GM21723 (cell line): Measurements from ENCODE around the gene MBNL1.
"Not testable (repeated sequence)": the region's sequence is repeated elsewhere in the genome, so short reads cannot be mapped to it uniquely, and the experiment has no call there.

Experiments used
- ATAC-seq: cut with Tn5 transposase; IDR thresholded peaks from one replicate; pipeline ENCODE4 v1.9.1; 2021; ENCODE audit warnings: mild to moderate bottlenecking, moderate library complexity; ENCODE audit not compliant: unreplicated experiment

MBNL1 gene

DNA sequence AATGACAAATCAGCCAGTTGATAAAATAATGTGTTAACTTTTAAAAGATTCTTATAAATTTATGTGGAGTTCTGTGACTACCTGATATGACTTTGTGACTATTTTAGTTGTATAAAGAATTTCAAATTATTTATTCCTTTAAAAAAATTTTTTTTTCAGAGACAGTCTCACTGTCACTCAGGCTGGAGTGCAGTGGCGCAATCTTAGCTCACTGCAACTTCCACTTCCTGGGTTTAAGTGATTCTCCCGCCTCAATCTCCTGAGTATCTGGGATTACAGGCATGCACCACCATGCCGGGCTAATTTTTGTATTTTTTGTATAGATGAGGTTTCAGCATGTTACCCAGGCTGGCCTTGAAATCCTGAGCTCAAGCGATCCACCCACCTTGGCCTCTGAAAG lies 48.5 kb downstream of the MBNL1 start:
- no peak for ATAC-seq

DNA sequence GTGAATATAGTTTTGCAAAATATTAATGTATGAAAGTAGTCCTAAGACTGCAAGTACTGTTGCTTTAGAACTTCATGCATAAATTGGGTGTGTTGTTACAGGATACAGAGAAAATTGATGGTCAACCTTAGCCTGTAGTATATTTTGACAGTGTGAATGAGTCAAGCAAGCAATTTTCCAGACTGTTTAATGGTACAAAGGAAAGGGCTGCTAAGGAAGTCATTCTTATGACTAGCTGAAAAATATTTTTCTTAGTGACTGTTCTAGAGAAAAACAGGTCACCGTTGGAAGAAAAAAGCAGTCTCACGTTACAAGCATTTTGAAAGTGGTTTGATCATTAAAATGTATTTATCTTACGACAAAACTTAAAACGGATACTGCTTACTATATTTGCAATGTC lies 49.2 kb downstream of the MBNL1 start:
- no peak for ATAC-seq

DNA sequence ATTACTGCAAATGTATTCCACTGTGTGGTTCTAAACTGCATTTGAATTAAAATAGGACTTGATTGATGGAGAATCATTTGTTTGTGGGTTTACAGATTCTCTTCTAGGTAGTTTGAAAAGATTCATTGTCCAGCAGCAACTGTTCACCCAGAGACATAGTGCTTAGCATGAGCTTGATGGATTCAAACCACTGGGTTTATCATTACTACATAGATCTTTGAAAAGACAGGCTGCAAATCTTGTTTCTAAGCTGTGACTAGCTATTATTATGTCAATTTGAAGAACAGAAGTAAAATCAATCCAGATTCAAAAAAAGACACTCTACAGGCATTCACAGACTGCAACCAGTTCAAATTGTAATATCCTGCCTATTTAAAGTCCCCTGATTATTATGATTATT lies 49.8 kb downstream of the MBNL1 start:
- ATAC-seq, result no peak

DNA sequence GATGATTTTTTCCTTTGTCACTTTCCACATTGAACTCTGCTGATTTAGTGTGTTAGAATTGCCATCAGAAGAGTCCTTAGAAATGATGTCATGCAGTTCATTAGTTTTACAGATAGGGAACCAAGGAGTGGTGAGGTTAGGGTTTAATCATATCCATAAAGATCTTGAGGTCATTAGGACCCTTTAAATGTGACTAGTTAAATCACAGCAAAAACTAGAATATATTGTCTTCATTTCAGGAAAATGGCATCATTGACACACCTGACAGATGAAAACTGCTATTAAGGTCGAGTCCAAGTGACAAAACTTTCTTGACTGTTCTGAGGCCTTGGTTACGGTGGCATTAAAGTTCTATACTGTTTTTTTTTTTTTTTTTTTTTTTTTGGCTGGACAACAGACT lies 50.5 kb downstream of the MBNL1 start:
- ATAC-seq, result no peak

DNA sequence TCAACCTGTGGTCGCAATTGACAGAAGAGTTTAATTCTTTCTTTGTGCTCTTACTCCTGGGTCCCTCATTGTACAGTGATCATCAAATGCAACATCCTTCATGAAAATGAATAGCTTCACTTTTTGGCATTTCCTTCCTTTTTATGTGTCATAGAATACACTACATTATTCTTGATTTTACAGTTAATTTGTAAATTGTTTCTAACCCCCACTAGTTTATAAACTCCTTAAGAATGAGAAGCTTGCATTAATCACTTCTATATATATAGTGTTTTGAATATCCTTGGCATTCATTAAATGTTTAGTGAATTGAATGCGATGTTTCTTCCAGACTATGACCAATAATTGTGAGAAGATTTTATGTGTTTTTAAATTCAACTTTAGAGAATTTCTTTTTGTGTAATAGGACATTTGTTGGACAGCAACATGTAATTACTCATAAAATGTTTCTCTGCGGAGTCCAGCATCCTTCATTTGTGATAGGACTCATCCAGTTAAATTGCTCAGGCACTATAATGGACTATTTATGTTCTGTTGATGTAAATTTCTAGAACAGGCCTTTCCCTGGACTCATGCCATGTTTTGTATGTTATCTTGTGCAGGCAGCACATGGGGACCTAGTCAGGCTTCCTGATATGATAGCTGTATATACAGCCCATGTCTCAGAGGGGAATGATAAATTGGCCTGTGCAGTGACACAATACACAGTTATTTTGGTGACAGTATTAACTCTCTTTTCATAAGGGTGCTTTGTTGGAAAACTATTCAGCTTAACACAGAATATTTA lies 51.3 kb downstream of the MBNL1 start:
- ATAC-seq, result no peak

DNA sequence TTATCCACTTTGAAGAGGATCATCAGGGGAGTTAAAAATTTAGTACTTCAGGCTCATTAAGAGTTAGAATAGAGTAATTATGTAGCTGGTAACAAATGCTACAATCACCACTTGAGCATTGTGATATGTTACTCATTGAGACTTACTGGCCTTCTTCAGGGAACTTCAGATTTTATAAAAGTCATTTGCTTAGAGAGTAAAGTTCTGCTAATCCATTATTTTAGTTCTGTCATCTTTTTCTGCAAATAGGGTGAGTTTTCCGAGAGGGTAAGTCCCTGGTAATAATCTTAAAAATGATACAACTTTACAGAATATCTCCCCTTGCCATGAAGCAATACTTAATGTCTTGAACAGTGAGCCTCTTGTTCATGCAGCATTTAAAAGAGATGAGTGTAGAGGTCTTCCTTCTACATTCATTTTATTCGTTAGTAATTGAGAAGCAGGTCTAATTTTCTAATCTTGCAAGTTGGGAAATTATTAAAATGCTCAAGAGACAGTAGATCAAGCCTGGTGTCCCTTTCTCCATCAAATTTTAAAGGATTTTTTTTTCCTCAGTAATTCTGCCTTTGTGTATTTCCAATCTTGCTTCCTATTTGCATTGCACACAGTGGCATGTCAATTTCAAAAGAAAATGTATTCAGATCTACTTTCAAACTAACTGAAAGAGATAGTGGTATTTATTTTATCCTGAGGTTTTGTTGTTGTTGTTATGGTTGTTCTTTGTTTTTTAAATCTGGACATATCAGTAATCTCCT lies 52.6 kb downstream of the MBNL1 start:
- no peak for ATAC-seq

DNA sequence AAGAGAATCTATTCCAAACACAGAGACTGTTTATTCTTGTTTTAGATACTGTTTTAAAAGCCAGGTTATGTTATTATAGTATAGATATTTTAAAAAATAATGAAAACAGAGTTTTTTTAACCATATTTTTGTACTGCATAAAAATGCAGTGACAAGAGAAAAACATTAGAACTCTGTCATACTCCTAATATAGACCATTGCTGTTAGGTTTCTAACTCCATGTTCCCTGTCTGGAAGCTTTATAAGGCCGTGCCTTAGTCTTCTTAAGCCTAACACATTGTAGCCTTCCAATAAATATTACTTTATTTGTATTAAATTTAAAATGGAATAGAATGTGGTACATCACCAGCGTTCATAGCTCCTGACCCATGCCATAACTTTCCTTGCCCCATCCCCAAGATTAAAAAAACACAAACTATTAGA lies 53.2 kb downstream of the MBNL1 start:
- ATAC-seq, result no peak

DNA sequence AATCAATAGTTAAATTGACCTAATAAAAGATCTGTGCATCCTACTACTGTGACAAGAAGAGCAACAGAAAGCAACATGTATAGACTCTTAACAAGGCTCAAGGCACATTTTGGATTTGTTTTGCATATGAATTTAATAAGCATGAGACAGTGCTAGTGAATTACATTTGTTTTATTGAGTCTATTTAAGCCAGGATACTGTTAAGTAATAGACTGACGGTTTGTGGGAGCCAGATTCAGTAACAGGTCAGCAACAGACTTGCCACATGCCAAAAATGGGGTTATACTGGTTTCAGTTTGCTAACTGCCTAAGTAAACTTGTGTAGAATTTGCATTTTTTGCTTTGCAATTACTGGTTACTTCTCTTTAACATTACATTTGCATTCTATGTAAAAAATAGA lies 54.0 kb downstream of the MBNL1 start:
- peak; percentile 53 for ATAC-seq

DNA sequence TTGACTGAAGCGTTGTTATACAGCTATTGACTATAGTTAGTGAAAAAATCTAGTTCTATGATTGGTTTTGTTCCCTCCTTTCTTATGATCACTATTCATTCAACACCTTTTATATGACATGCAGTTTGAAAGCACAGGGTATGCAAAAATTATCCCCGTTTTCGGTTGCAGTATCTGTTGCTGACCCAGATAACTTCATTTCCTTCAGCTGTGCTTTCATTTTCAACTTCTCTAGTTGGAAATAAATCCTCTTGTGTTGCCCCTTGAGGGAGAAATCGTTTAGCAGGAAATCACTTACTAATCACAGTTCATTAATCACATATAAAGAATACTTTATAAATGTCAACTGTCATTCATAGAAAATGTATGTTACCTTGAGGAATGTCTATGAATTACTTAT lies 55.1 kb downstream of the MBNL1 start:
- ATAC-seq, result peak; percentile 77

DNA sequence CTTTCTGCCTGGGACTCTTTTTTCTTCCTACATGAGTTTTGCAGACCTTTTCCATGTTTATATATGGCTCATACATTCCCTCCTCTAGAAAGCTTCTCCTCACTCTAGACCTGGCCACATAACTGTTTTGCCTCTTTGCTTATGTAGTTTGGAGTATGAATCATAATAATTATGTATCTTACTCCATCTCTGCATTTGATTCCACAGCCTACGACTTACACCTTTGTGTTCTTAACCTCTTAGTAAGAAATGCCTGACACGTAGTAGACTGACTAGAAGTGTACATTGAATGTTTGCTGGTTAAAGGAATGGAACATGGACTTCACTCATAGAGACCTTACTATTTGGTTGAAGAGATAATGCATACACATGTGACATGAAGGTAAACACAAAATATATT lies 56.4 kb downstream of the MBNL1 start:
- ATAC-seq, result no peak

DNA sequence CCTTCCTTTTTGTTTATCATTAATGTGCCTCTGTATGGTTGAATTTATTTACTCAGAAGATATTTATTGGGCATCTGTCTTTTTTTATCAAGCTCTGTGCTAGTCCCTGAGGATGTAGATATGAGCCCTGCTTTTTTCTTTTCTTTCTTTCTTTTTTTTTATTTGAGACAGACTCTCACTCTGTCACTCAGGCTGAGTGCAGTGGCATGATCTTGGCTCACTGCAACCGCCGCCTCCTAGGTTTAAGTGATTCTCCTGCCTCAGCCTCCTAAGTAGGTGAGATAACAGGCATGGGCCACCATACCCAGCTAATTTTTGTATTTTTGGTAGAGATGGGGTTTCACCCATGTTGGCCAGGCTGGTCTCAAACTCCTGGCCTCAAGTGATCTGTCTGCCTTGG lies 58.5 kb downstream of the MBNL1 start:
- ATAC-seq, result no peak

DNA sequence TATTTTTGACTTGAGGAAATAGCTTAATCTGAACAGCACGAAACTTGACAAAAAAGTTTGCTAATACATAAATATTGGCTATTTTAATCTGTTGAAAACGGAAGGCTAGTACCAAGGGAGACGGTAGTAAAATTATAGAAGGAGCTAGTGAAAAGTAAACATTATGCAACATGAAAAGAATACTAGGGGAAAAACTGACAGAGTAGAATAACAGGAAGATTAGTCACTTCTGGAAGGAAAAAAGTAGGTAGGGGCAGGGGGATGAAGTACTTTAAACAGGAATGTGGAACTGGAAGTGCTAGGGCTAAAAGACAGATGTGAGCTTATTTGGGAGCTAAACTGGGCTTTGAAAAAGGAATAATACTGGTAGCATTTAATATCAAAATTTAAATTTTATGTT lies 60.1 kb downstream of the MBNL1 start:
- no peak for ATAC-seq

DNA sequence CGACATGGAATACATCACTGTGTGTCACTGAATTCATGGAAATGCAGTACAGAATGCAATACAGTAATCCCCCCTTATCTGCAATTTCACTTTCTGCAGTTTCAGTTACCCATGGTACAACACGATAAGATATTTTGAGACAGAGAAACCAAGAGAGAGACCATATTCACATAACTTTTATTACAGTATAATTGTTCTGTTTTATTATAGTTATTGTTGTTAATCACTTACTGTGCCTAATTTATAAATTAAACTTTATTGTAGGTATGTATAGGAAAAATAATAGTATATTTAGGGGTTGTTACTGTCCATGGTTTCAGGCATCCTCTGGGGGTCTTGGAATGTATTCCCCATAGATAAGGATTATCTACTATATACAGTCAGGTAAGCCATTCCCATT lies 61.8 kb downstream of the MBNL1 start:
- ATAC-seq, result no peak

DNA sequence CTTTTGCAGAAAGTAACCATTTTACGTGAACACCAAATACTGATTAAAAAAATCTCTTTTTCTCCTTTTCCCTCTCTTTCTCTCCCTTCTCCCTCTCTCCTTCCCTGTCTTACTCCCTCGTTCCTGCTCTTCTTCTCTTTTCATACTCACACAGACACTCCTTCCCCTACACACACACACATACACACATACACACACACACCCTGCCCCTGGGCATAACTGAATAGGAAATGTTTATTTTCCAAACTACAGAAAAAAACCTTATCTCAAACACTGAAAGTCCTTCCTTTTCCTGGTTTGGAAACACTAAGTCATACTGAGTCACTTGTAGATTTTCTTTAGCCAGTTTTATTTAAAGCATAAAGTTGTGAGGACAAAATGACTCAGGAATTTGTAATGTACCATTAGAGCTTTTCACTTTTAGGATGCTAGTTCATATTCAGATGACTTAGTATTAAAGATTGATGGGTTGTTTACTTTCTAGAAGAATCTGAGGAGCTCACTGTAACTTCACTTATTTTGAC lies 62.4 kb downstream of the MBNL1 start:
- ATAC-seq, result no peak

DNA sequence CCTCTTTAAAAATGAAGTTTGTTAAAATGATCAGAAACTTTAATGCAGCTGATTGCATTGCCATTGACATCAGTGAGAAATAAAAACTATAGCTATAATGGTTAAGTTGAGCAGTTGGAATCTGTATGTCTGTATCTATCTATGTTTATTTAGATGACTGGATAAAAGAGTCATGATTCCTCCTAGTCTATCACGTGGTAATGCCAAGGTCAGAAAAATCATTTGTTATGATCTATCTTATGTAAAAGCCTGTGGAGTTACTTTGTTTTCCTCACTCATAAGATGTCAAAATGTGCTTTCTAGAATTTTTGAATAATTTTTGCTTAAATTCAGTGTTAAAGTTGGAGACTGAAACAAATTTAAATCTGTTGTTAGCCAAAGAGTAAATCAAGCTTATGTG lies 63.3 kb downstream of the MBNL1 start:
- no peak for ATAC-seq

DNA sequence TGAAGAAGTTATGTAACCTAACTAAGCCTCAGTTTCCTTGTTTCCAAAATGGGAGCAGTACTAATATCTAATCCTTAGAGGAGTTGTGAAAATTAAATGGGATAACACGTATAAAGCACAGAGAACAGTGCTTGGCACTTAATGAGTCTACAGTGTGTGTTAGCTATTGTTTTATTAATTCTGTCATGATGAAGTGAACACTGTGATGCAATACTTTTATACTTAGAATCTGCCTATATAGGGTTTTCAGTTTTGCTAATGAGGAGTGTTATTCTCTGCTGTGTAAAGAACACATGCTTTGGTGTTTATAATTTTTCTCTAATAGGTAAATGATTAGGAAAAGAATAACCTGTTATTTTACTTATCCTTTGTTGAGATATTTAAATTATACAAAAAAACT lies 65.2 kb downstream of the MBNL1 start:
- ATAC-seq, result no peak

DNA sequence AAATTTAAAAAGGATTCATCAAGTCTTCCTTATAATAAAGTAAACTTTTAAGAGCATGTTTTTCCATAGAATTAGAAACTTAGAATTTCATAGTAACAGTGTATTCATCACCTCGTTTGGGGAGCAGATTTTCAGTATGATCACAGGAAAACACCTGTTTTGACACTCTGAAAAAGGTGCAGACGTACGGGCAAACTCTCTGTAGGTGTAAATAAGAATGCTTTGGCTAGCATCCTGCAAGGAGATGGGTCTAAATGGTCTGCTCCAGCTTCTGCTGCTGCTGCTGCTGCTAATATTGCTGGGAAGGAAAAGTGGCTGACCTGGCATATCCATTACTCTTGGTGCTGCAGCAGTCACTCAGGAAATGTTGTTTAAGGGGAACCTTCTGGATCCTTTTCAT lies 66.0 kb downstream of the MBNL1 start:
- no peak for ATAC-seq

DNA sequence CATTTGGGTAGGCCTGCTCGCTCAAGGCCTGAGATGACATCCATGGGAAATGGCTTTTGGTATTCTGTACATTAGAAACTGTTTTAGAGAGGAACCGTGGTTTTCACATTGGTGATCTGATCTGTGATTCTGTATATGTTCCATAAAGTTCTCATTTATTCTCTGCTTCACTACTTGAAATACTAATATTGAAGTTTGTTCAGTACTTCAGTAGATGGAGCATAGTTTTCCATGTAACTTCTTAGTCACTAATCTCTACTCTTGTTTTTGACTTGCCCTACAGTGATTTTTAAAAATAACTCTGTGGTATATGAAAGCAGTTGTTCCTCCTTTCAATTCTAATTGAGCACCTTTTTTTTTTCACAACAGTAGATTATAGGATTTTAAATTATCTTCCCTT lies 66.5 kb downstream of the MBNL1 start:
- ATAC-seq, result no peak

DNA sequence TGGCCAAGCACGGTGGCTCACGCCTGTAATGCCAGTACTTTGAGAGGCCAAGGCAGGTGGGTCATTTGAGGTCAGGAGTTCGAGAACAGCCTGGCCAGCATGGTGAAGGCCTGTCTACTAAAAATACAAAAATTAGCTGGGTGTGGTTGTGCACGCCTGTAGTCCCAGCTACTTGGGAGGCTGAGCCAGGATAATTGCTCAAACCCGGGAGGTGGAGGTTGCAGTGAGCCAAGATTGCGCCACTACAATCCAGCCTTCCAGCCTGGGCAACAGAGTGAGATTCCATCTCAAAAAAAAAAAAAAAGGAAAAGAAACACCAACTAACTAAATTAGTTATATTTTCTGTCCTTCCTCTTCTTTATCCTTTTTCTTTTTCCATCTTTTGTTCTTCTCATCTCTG lies 68.6 kb downstream of the MBNL1 start:
- ATAC-seq, result not testable (repeated sequence)

DNA sequence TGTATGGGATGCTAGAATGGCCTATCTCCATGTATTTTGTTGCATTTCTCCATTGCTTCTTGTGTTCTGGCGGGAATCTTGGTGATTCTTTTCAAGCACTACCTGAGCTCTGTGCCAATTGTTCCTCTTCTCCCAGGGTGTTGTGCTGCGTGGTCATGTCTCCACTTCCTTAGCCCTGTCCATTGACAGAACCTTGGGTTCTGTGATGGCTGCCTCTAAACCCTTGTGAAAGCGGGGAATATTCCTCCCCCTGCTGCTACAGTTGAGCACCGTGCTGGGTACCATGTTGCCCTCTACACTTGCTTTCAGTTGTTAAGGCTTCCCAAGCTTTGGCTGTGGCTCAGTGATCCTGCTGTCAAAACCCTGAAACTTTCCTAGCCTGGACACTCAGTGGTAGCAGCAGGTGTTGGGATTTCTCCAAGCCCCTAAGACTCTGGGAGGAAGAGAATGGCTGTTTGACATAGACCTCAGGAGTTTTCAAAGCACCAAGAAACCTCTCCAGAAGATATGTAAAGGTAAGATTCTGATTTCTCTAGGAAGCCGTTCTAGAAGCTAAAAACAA lies 69.5 kb downstream of the MBNL1 start:
- no peak for ATAC-seq

DNA sequence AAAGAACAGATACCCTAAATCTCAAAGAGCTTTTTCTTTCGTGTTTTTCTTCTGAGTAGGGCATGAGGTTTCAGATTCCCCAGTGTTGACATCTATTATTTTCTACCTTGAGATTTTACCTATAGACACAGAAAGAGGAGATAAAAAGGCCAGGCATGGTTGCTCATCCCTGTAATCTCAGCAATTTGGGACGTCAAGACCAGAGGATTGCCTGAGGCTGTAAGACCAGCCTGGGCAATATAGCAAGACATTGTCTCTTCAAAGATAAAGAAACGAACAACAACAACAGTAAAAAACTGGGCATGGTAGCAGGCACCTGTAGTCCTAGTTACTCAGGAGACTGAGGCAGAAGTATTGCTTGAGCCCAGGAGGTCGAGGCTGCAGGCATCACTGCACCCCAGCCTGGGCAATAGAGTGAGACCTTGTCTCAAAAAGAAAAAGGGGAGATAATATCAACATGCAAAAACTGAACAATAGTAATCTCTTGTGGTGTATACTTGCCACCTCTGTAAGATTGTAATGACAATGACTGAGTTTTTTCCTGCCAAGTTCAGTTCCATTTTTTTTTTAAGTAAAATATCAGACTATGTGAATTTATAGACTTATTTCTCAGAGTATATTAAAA lies 71.3 kb downstream of the MBNL1 start:
- no peak for ATAC-seq

DNA sequence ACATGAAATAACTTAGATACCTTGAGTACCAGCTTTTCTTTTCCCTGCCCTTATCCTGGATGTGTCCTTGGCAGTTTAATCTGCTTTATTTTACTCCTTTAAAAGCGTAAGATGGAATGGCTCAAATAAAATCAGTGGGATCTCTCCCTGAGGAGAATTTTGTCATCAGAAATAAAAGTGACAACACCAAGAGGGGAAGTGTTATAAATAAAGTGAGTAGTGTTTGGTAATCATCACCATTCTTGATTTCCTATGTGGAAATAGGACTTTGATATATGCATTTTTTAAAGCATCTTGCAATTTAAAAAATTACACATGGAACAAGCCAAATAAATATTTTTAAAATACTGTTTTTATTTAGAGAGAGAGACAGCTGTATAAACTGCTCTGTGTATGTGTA lies 76.5 kb downstream of the MBNL1 start:
- no peak for ATAC-seq
